ENCODE results near the gene CNOT2.

CNOT2 gene

GRCh38 chr12:70306676-70307075, 63.4 kb downstream of the CNOT2 start:
- no peak for DNase-seq (ENCODE audit: low read depth)

- DNase-seq (ENCODE audit: low read depth) = no peak
These were observed 64.6 kb downstream of the CNOT2 start for GRCh38 chr12:70307868-70308267.

GRCh38 chr12:70309348-70309747, 66.1 kb downstream of the CNOT2 start:
- no peak for DNase-seq (ENCODE audit: low read depth)

- DNase-seq (ENCODE audit: low read depth) = no peak
These were observed 70.9 kb downstream of the CNOT2 start for GRCh38 chr12:70314145-70314544.

GRCh38 chr12:70317781-70318180, 74.5 kb downstream of the CNOT2 start:
- no peak for DNase-seq (ENCODE audit: low read depth)

GRCh38 chr12:70319605-70320004, 76.4 kb downstream of the CNOT2 start:
- DNase-seq (ENCODE audit: low read depth) = no peak

GRCh38 chr12:70321191-70321590, 78.0 kb downstream of the CNOT2 start:
- peak; percentile 7 for DNase-seq (ENCODE audit: low read depth)

GRCh38 chr12:70327541-70327940, 84.3 kb downstream of the CNOT2 start:
- no peak for DNase-seq (ENCODE audit: low read depth)

GRCh38 chr12:70329728-70330127, 86.5 kb downstream of the CNOT2 start:
- DNase-seq (ENCODE audit: low read depth) = no peak

GRCh38 chr12:70330158-70330557, 86.9 kb downstream of the CNOT2 start:
- no peak for DNase-seq (ENCODE audit: low read depth)

GRCh38 chr12:70332236-70332635, 89.0 kb downstream of the CNOT2 start:
- no peak for DNase-seq (ENCODE audit: low read depth)

- no peak for DNase-seq (ENCODE audit: low read depth)
These were observed 91.5 kb downstream of the CNOT2 start for GRCh38 chr12:70334742-70335141.

GRCh38 chr12:70338531-70338930, 95.3 kb downstream of the CNOT2 start:
- no peak for DNase-seq (ENCODE audit: low read depth)

- DNase-seq (ENCODE audit: low read depth) = no peak
These were observed 107.8 kb downstream of the CNOT2 start for GRCh38 chr12:70351076-70351475.

GRCh38 chr12:70353780-70354660, 110.8 kb downstream of the CNOT2 start:
- DNase-seq (ENCODE audit: low read depth) = no peak

GRCh38 chr12:70354787-70355186, 111.6 kb downstream of the CNOT2 start:
- DNase-seq (ENCODE audit: low read depth) = no peak

GRCh38 chr12:70355972-70356371, 112.7 kb downstream of the CNOT2 start:
- DNase-seq (ENCODE audit: low read depth) = no peak

- DNase-seq (ENCODE audit: low read depth) = no peak
These were observed 116.4 kb downstream of the CNOT2 start for GRCh38 chr12:70359458-70360197.

GRCh38 chr12:70360218-70360617, 117.0 kb downstream of the CNOT2 start:
- DNase-seq (ENCODE audit: low read depth) = no peak

- no peak for DNase-seq (ENCODE audit: low read depth)
These were observed 121.6 kb downstream of the CNOT2 start for GRCh38 chr12:70364695-70365397.

GRCh38 chr12:70365398-70365647, 122.1 kb downstream of the CNOT2 start:
- no peak for DNase-seq (ENCODE audit: low read depth)

- DNase-seq (ENCODE audit: low read depth) = peak; percentile 45
These were observed 122.7 kb downstream of the CNOT2 start, which contains the start of gene KCNMB4 for GRCh38 chr12:70365648-70366518. Gene KCNMB4 (plus strand): TSS chr12:70366290. CDS start chr12:70366735, 445 bp downstream.
